Measurements from ENCODE around the gene PDE6G.

The PDE6G gene

GRCh38 chr17:81702934-81703746 is 46.8 kb upstream of the PDE6G start, which contains the start of gene MRPL12 (continued):
- TF ChIP-seq ZBTB17 (tag by site-specific recombination; IDR thresholded peaks at IDR 0.05) (peak; percentile 65; the same call in 1 of the 2 replicates), ZNF677 (tag by site-specific recombination; IDR thresholded peaks at IDR 0.05) (peak; percentile 68), GLIS2 (tag by site-specific recombination; IDR thresholded peaks at IDR 0.05) (peak; percentile 91), ZSCAN30 (tag by site-specific recombination; IDR thresholded peaks at IDR 0.05) (peak; percentile 83; the same call in 1 of the 2 replicates), ZNF777 (tag by site-specific recombination; IDR thresholded peaks at IDR 0.05; ENCODE audit: borderline replicate concordance) (0 out of 2 replicates have a peak, but pooled peaks have one; percentile 37), ZEB2 (tag by site-specific recombination; IDR thresholded peaks at IDR 0.05) (peak; percentile 83), ZNF514 (tag by site-specific recombination; IDR thresholded peaks at IDR 0.05) (no peak), ZBTB7A (tag by site-specific recombination; IDR thresholded peaks at IDR 0.05; ENCODE audit: low read depth) (peak; percentile 84; the same call in 1 of the 2 replicates), ZNF707 (tag by site-specific recombination; IDR thresholded peaks at IDR 0.05) (no peak), ZNF639 (tag by site-specific recombination; IDR thresholded peaks at IDR 0.05) (peak; percentile 88), ZNF398 (tag by site-specific recombination; IDR thresholded peaks at IDR 0.05) (peak; percentile 17; the same call in 1 of the 2 replicates), ZNF747 (tag by site-specific recombination; IDR thresholded peaks at IDR 0.05) (no peak), HOXA7 (CRISPR knock-in tag; IDR thresholded peaks at IDR 0.05; ENCODE audit: borderline replicate concordance) (no peak), ZNF518A (tag by site-specific recombination; conservative IDR thresholded peaks at IDR 0.05; ENCODE audit: low read depth) (0 out of 2 replicates have a peak, but pooled peaks have one; percentile 45), KLF1 (tag by site-specific recombination; IDR thresholded peaks at IDR 0.05) (no peak; the same call in 1 of the 2 replicates), ZNF324 (tag by site-specific recombination; IDR thresholded peaks at IDR 0.05) (peak; percentile 91), ZNF292 (tag by site-specific recombination; IDR thresholded peaks at IDR 0.05; ENCODE audit: borderline replicate concordance, low read depth) (no peak), HOXD13 (CRISPR knock-in tag; IDR thresholded peaks at IDR 0.05; ENCODE audit: borderline replicate concordance) (no peak), ZBTB21 (tag by site-specific recombination; IDR thresholded peaks at IDR 0.05) (peak; percentile 66; the same call in 1 of the 2 replicates), ZNF580 (tag by site-specific recombination; IDR thresholded peaks at IDR 0.05) (0 out of 2 replicates have a peak, but pooled peaks have one; percentile 38)
